ENCODE measurements around the gene ITGB7. TPM values are rescaled to one million over a fixed set of nuclear protein-coding genes. Genes with fewer than 3 reads are reported as not detected.
A peak's percentile ranks its signal among the peaks of the same experiment; 100 is the strongest.

ITGB7 gene
- total RNA-seq, 1 experiment from 2014 or later, result 0.98 TPM

- TF ChIP-seq REST (IDR thresholded peaks at IDR 0.05; ENCODE audit: insufficient read depth in 1 of 2, low read depth in 2 of 2, low read length in 1 of 2), result no peak
- no peak; the same call in 1 of the 2 replicates for TF ChIP-seq CTCF (IDR thresholded peaks at IDR 0.05)
- TF ChIP-seq SIN3A (IDR thresholded peaks at IDR 0.05; ENCODE audit: borderline replicate concordance, insufficient read depth, low read depth, low read length), result no peak; the same call in 1 of the 2 replicates
- TF ChIP-seq TCF7L2 (IDR thresholded peaks at IDR 0.05; ENCODE audit: low read depth, low read length), result no peak
- no peak for TF ChIP-seq POLR2AphosphoS5 (IDR thresholded peaks at IDR 0.05; ENCODE audit: low read depth, low read length)
- H3K27me3 ChIP-seq (ENCODE audit: control insufficient read depth, insufficient read depth, low read length), result no peaks in the 10 kb centered on the region
- peak overlapping the region; percentile 84 for H3K27ac ChIP-seq (ENCODE audit: low read length)
- no peak; the same call in 1 of the 2 replicates for ATAC-seq
- no peaks in the 10 kb centered on the region for H3K9me3 ChIP-seq (ENCODE audit: control insufficient read depth, insufficient read depth, low read depth, low read length)
- no peaks in the 10 kb centered on the region; the same call in 1 of the 2 replicates for H3K36me3 ChIP-seq (ENCODE audit: control insufficient read depth, insufficient read depth, low read length)
- intact Hi-C loops (cut with micrococcal nuclease; ENCODE audit: unreplicated experiment) (loop anchor here (5.0 kb wide), 1 partner anchor 35 kb away; no protein-coding TSS in a partner anchor), in situ Hi-C loops (cut with HindIII; ENCODE audit: low pct_unique_long_range_greater_than_20kb, low sequenced_read_pairs) (no loop called here)
- no peak for DNase-seq (ENCODE audit: low read depth, low spot score)
- no TSS peak for BruUV-seq (replicated peaks)
- H3K4me3 ChIP-seq (ENCODE audit: low read depth in 2 of 2, low read length in 2 of 2), result peak overlapping the region; percentile 74 to 86
- peaks cover 11% of the 10 kb centered on the region for H3K4me1 ChIP-seq (ENCODE audit: control insufficient read depth, insufficient read depth, low read length)
- POLR2A ChIA-PET, result no interaction called here
- CTCF ChIA-PET, result interaction anchor here (0.6 to 1.2 kb wide), 2 partner anchors 32 to 72 kb away, joined by 3 to 4 read pairs; partner anchors contain the start of genes CSAD and ZNF740
These were observed 45.4 kb upstream of the ITGB7 start for GRCh38 chr12:53252349-53252916.

- H3K9me3 ChIP-seq (ENCODE audit: control insufficient read depth, insufficient read depth, low read depth, low read length), result no peaks in the 10 kb centered on the region
- POLR2A ChIA-PET, result interaction anchor here (0.5 kb wide), 1 partner anchor 274 kb away, joined by 6 read pairs; no protein-coding TSS in a partner anchor
- DNase-seq (ENCODE audit: low read depth, low spot score) (peak; percentile 63), ATAC-seq (peak; percentile 92)
- H3K36me3 ChIP-seq (ENCODE audit: control insufficient read depth, insufficient read depth, low read length), result no peaks in the 10 kb centered on the region; the same call in 1 of the 2 replicates
- BruUV-seq (replicated peaks), result no TSS peak
- H3K27me3 ChIP-seq (ENCODE audit: control insufficient read depth, insufficient read depth, low read length), result no peaks in the 10 kb centered on the region
- peak overlapping the region; percentile 90 for H3K27ac ChIP-seq (ENCODE audit: low read length)
- TF ChIP-seq TCF7L2 (IDR thresholded peaks at IDR 0.05; ENCODE audit: low read depth, low read length), result peak; percentile 77
- 0 out of 2 replicates have a peak, but pooled peaks have one; percentile 38 for TF ChIP-seq POLR2AphosphoS5 (IDR thresholded peaks at IDR 0.05; ENCODE audit: low read depth, low read length)
- peak; percentile 82; the same call in 1 of the 2 replicates for TF ChIP-seq SIN3A (IDR thresholded peaks at IDR 0.05; ENCODE audit: borderline replicate concordance, insufficient read depth, low read depth, low read length)
- TF ChIP-seq CTCF (IDR thresholded peaks at IDR 0.05), result peak; percentile 75; the same call in 1 of the 2 replicates
- TF ChIP-seq REST (IDR thresholded peaks at IDR 0.05; ENCODE audit: insufficient read depth in 1 of 2, low read depth in 2 of 2, low read length in 1 of 2), result no peak
- intact Hi-C loops (cut with micrococcal nuclease; ENCODE audit: unreplicated experiment), result loop anchor here (5.0 kb wide), 1 partner anchor 34 kb away; no protein-coding TSS in a partner anchor
- peaks cover 11% of the 10 kb centered on the region for H3K4me1 ChIP-seq (ENCODE audit: control insufficient read depth, insufficient read depth, low read length)
- CTCF ChIA-PET, result interaction anchor here (0.6 to 1.4 kb wide), 9 partner anchors 11 to 186 kb away, joined by 3 to 8 read pairs (median 4); partner anchors contain the start of gene ESPL1
- H3K4me3 ChIP-seq (ENCODE audit: low read depth in 2 of 2, low read length in 2 of 2), result peak overlapping the region; percentile 74 to 86
- in situ Hi-C loops (cut with HindIII; ENCODE audit: low pct_unique_long_range_greater_than_20kb, low sequenced_read_pairs), result no loop called here
These were observed 44.7 kb upstream of the ITGB7 start for GRCh38 chr12:53251477-53252348.

Measured in Panc1 (cell line).